IPS-18c (cell line): Measurements from ENCODE around the gene FAM219B.
"Not testable (repeated sequence)": the region's sequence is repeated elsewhere in the genome, so short reads cannot be mapped to it uniquely, and the experiment has no call there.

Source experiments
- H3K4me3 ChIP-seq: 2 replicates; pipeline ENCODE4 v1.7.0; 2013; ENCODE audit warnings: low read depth, mild to moderate bottlenecking, low read length, moderate library complexity; ENCODE audit not compliant: insufficient read depth
- H3K9me3 ChIP-seq: one replicate; pipeline ENCODE4 v1.6.1; 2013; ENCODE audit warnings: mild to moderate bottlenecking, low read length, moderate library complexity; ENCODE audit not compliant: control insufficient read depth, insufficient read depth

Gene FAM219B

GRCh38 chr15:74906450-74907162, at the start of gene FAM219B:
FAM219B (minus strand) TSS chr15:74906851; CDS start chr15:74906800, 51 bp downstream.
- Histone ChIP-seq H3K4me3 (peak within 1 kb of the TSS; percentile 87), H3K9me3 (no peaks in the 10 kb centered on the region)

GRCh38 chr15:74955796-74956647, 49.4 kb upstream of the FAM219B start:
- peaks cover 5% of the 10 kb centered on the region for H3K9me3 ChIP-seq
- peak overlapping the region; percentile 74 for H3K4me3 ChIP-seq

GRCh38 chr15:74955017-74955416, 48.4 kb upstream of the FAM219B start:
- H3K4me3 ChIP-seq, result peak overlapping the region; percentile 74
- H3K9me3 ChIP-seq, result peaks cover 5% of the 10 kb centered on the region

- peaks cover 5% of the 10 kb centered on the region for H3K9me3 ChIP-seq
- peak overlapping the region; percentile 74 for H3K4me3 ChIP-seq
Measured at GRCh38 chr15:74954515-74954914, 47.9 kb upstream of the FAM219B start.

- Histone ChIP-seq H3K9me3 (peaks cover 4% of the 10 kb centered on the region), H3K4me3 (peak overlapping the region; percentile 12; the same call in 1 of the 2 replicates)
Measured at GRCh38 chr15:74951006-74951405, 44.4 kb upstream of the FAM219B start.

GRCh38 chr15:74950078-74950908, 43.6 kb upstream of the FAM219B start:
- H3K9me3 ChIP-seq, result peaks cover 3% of the 10 kb centered on the region
- H3K4me3 ChIP-seq, result no peak overlapping the region

- H3K9me3 ChIP-seq, result no peaks in the 10 kb centered on the region
- H3K4me3 ChIP-seq, result peak within 1 kb of the TSS; percentile 100
Measured at GRCh38 chr15:74937590-74938371, 31.1 kb upstream of the FAM219B start, which contains the start of gene COX5A. COX5A (minus strand) TSS chr15:74938073; CDS start chr15:74938014, 59 bp downstream.

GRCh38 chr15:74937272-74937589, 30.6 kb upstream of the FAM219B start:
- Histone ChIP-seq H3K4me3 (peak overlapping the region; percentile 100), H3K9me3 (no peaks in the 10 kb centered on the region)

GRCh38 chr15:74935193-74935592, 28.5 kb upstream of the FAM219B start:
- H3K9me3 ChIP-seq, H3K4me3 ChIP-seq: not testable (repeated sequence)

- no peaks in the 10 kb centered on the region for H3K9me3 ChIP-seq
- no peak overlapping the region for H3K4me3 ChIP-seq
Measured at GRCh38 chr15:74933573-74933972, 26.9 kb upstream of the FAM219B start.

- Histone ChIP-seq H3K4me3 (no peak overlapping the region), H3K9me3 (no peaks in the 10 kb centered on the region)
Measured at GRCh38 chr15:74928771-74929198, 22.1 kb upstream of the FAM219B start.

- no peaks in the 10 kb centered on the region for H3K9me3 ChIP-seq
- H3K4me3 ChIP-seq, result no peak overlapping the region
Measured at GRCh38 chr15:74924525-74924924, 17.9 kb upstream of the FAM219B start.

GRCh38 chr15:74920456-74920855, 13.8 kb upstream of the FAM219B start:
- no peak overlapping the region for H3K4me3 ChIP-seq
- H3K9me3 ChIP-seq, result no peaks in the 10 kb centered on the region

GRCh38 chr15:74917676-74918075, 11.0 kb upstream of the FAM219B start:
- H3K9me3 ChIP-seq, result no peaks in the 10 kb centered on the region
- H3K4me3 ChIP-seq, result no peak overlapping the region

GRCh38 chr15:74913799-74914198, 7.1 kb upstream of the FAM219B start:
- H3K9me3 ChIP-seq, result not testable (repeated sequence)

GRCh38 chr15:74913041-74913440, 6.4 kb upstream of the FAM219B start:
- H3K4me3 ChIP-seq, result no peak overlapping the region

More at GRCh38 chr15:74913799-74914198, 7.1 kb upstream of the FAM219B start:
- H3K4me3 ChIP-seq, result not testable (repeated sequence)

GRCh38 chr15:74908635-74909034, 2.0 kb upstream of the FAM219B start:
- Histone ChIP-seq H3K4me3 (no peak overlapping the region), H3K9me3 (no peaks in the 10 kb centered on the region)

More at GRCh38 chr15:74913041-74913440, 6.4 kb upstream of the FAM219B start:
- H3K9me3 ChIP-seq, result no peaks in the 10 kb centered on the region
